Activated CD8-positive, alpha-beta memory T cell treated with anti-CD3 and anti-CD28 coated beads, Interleukin-2, amount 10 ng/mL, durations not matched to agents 7 days and 5 days (primary cell): ENCODE measurements around the gene FTSJ3. TPM values are rescaled to one million over a fixed set of nuclear protein-coding genes. Genes with fewer than 3 reads are reported as not detected.
A peak's percentile ranks its signal among the peaks of the same experiment; 100 is the strongest.

Experiments
- ATAC-seq: fragments of 150-1000 bp; cut with Tn5 transposase; one replicate; pipeline ENCODE4 v1.10.0; 2021; ENCODE audit warnings: moderate library complexity
- CTCF ChIA-PET: fragments of 350-600 bp; sonication (Branson Sonifier 250); formaldehyde crosslinking; loops from one replicate; lab custom pipeline; 2021; ENCODE audit warnings: antibody characterized with exemption; lab: Charles Lee
- DNase-seq: peaks from one replicate; pipeline ENCODE4 v3.0.0-alpha.2; 2020
- H3K27ac Mint-ChIP-seq: one replicate; pipeline ENCODE4 v1.8.0; 2021; ENCODE audit warnings: mild to moderate bottlenecking, mixed read lengths
- H3K27me3 Mint-ChIP-seq: one replicate; pipeline ENCODE4 v1.8.0; 2021; ENCODE audit warnings: mixed read lengths
- H3K36me3 Mint-ChIP-seq: one replicate; pipeline ENCODE4 v1.8.0; 2021; ENCODE audit warnings: mild to moderate bottlenecking, mixed read lengths
- H3K4me1 Mint-ChIP-seq: one replicate; pipeline ENCODE4 v1.8.0; 2021; ENCODE audit warnings: mixed read lengths
- H3K4me3 Mint-ChIP-seq: one replicate; pipeline ENCODE4 v1.8.0; 2021; ENCODE audit warnings: mild to moderate bottlenecking, moderate library complexity, mixed read lengths
- H3K9me3 Mint-ChIP-seq: one replicate; pipeline ENCODE4 v1.8.0; 2022; ENCODE audit warnings: low read depth, mixed read lengths
- total RNA-seq, 2 experiments: library from RNA; stranded (reverse); gene quantifications; one replicate each; pipeline ENCODE4 v1.2.3, GENCODE V29; 2021

The FTSJ3 gene
- total RNA-seq, 2 experiments from 2014 or later, result 58.9 to 71.7 TPM

DNA sequence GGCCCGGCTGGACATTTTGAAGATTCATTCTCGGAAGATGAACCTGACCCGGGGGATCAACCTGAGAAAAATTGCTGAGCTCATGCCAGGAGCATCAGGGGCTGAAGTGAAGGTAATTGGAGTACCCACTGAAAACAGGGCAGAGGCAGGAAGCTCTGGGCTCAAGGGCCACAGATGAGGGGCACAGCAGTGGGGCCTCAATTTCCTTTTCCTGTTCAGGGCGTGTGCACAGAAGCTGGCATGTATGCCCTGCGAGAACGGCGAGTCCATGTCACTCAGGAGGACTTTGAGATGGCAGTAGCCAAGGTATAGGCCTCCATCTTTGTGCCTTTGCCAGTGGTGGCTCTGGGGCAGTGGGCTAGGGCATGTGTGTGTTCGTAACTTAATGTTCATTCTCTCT lies 4.0 kb upstream of the FTSJ3 start:
- Mint-ChIP-seq H3K27me3 (no peaks in the 10 kb centered on the region), H3K9me3 (no peaks in the 10 kb centered on the region), H3K4me1 (peaks cover 56% of the 10 kb centered on the region), H3K36me3 (peaks cover 63% of the 10 kb centered on the region), H3K27ac (peak overlapping the region; percentile 83), H3K4me3 (no peak overlapping the region)
- no peak for ATAC-seq
- CTCF ChIA-PET, result interaction anchor here (0.8 to 4.3 kb wide), 5 partner anchors 9 to 134 kb away, joined by 3 to 28 read pairs (median 3); partner anchors contain the start of gene SMARCD2
- DNase-seq, result no peak

DNA sequence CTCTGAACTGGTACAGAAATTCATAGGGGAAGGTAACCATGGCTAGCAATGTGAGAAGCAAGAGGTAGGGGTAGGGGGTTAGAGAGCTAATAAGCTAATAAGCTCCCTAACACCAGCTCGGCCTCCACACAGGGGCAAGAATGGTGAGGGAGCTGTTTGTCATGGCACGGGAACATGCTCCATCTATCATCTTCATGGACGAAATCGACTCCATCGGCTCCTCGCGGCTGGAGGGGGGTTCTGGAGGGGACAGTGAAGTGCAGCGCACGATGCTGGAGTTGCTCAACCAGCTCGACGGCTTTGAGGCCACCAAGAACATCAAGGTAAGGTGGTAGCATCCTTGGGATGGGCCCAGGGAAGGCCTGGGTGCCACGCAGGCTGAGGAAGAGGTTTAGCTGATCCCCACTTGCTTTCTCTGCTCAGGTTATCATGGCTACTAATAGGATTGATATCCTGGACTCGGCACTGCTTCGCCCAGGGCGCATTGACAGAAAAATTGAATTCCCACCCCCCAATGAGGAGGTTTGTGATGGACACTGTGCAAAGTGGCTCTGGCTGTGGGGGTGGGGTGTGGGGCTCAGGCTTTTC lies 3.5 kb upstream of the FTSJ3 start:
- no peaks in the 10 kb centered on the region for H3K9me3 Mint-ChIP-seq
- H3K27ac Mint-ChIP-seq, result peak overlapping the region; percentile 83
- H3K4me3 Mint-ChIP-seq, result no peak overlapping the region
- peaks cover 60% of the 10 kb centered on the region for H3K36me3 Mint-ChIP-seq
- CTCF ChIA-PET, result interaction anchor here (0.8 to 4.3 kb wide), 5 partner anchors 9 to 133 kb away, joined by 3 to 28 read pairs (median 3); partner anchors contain the start of gene SMARCD2
- DNase-seq (no peak), ATAC-seq (no peak)
- no peaks in the 10 kb centered on the region for H3K27me3 Mint-ChIP-seq
- peaks cover 61% of the 10 kb centered on the region for H3K4me1 Mint-ChIP-seq

DNA sequence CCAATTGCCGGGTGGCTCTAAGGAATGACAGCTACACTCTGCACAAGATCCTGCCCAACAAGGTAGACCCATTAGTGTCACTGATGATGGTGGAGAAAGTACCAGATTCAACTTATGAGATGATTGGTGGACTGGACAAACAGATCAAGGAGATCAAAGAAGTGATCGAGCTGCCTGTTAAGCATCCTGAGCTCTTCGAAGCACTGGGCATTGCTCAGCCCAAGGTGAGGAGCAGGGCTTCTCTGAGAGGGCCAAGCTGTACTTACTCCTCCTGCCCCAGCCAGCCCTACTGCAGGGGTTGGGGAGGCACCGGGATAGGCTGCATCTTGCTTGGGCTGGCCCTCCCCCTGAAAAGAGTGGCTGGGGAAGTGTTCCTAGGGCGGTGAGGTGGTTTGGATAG lies 2.8 kb upstream of the FTSJ3 start:
- Mint-ChIP-seq H3K27ac (no peak overlapping the region), H3K9me3 (no peaks in the 10 kb centered on the region), H3K27me3 (no peaks in the 10 kb centered on the region), H3K36me3 (peaks cover 62% of the 10 kb centered on the region), H3K4me3 (no peak overlapping the region), H3K4me1 (peaks cover 64% of the 10 kb centered on the region)
- DNase-seq, result no peak
- ATAC-seq, result no peak
- CTCF ChIA-PET, result interaction anchor here (0.8 to 4.3 kb wide), 3 partner anchors 10 to 132 kb away, joined by 3 to 28 read pairs (median 7); partner anchors contain the start of gene SMARCD2

DNA sequence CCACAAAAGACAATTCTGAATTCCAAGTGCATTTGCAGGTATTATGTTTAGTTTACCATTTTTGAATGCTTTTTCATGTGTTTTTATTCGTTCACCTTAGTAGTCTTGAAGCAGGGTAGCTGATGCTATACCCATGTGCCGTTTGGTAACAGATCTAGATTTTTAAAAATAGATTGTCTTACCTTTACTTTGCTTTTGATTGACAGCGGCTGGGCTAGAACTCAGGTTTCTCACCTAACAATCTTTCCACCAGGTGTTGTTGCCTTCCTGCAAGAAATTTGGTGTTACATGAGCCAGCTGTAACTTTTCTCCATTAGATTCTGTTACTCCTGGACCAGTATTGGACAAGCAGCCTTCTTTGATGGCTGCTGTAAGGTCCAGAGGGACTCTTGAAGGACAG lies 1.5 kb upstream of the FTSJ3 start:
- peaks cover 70% of the 10 kb centered on the region for H3K4me1 Mint-ChIP-seq
- ATAC-seq (no peak), DNase-seq (no peak)
- no peak overlapping the region for H3K27ac Mint-ChIP-seq
- H3K27me3 Mint-ChIP-seq, result no peaks in the 10 kb centered on the region
- CTCF ChIA-PET, result interaction anchor here (1.1 to 2.2 kb wide), 5 partner anchors 8 to 131 kb away, joined by 5 to 10 read pairs (median 7); partner anchors contain the start of genes CCDC47 and DDX42
- no peaks in the 10 kb centered on the region for H3K9me3 Mint-ChIP-seq
- H3K36me3 Mint-ChIP-seq, result peaks cover 70% of the 10 kb centered on the region
- H3K4me3 Mint-ChIP-seq, result peak overlapping the region; percentile 99

DNA sequence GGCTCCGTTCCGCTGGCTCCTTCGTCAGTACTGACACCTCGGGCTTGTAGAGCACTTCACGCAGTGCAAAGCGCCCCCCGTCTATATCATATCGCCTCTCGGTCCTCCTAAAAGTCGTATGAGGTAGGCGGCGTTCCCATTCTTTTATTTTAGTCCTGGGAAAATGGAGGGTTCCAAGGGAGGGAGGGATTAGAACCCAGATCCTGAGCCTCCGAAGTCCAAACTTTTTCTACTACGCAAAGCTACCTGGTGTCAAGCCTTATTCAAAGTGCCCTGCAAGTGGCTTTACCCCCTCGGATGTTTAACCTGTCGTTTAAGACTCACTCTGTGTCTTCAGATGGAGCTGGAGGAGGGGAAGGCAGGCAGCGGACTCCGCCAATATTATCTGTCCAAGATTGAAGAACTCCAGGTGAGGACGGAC lies 348 bp upstream of the FTSJ3 start:
- DNase-seq (no peak), ATAC-seq (no peak)
- CTCF ChIA-PET, result interaction anchor here (0.8 to 2.1 kb wide), 11 partner anchors 9 to 402 kb away, joined by 3 to 10 read pairs (median 5); partner anchors contain the start of genes CCDC47 and DDX42
- peaks cover 70% of the 10 kb centered on the region for H3K36me3 Mint-ChIP-seq
- H3K27ac Mint-ChIP-seq, result peak overlapping the region; percentile 97
- no peaks in the 10 kb centered on the region for H3K27me3 Mint-ChIP-seq
- H3K9me3 Mint-ChIP-seq, result no peaks in the 10 kb centered on the region
- peaks cover 79% of the 10 kb centered on the region for H3K4me1 Mint-ChIP-seq
- peak overlapping the region; percentile 99 for H3K4me3 Mint-ChIP-seq

DNA sequence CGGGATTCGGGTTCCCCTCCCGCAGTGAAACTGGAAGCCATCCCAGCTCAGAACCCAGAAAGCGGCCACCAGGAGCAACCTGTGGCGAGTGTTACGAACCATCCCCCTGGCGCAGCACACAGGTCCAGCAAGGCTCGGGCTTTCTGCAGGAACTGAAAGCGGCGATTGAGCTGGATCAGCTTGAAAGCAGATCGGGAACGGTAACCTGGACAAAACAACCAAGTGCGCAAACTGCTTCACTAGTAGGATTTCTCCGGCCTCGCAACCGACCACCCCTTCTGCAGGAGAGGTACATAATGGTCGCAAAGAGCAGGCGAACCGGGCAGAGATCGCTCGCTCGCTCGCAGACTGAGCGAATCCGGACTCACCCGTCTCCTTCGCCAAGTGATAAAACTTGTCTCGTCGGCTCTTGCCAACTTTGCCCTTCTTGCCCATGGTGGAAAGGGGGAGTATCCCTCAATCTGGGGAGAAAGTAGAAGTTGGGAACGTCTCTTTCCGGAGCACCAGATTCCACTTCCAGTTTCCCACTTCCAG lies 928 bp downstream of the FTSJ3 start:
- Mint-ChIP-seq H3K36me3 (peaks cover 71% of the 10 kb centered on the region), H3K9me3 (no peaks in the 10 kb centered on the region), H3K4me3 (peak overlapping the region; percentile 99), H3K4me1 (peaks cover 77% of the 10 kb centered on the region), H3K27ac (peak overlapping the region; percentile 97), H3K27me3 (no peaks in the 10 kb centered on the region)
- peak; percentile 5 for ATAC-seq
- no peak for DNase-seq
- CTCF ChIA-PET, result interaction anchor here (0.8 to 2.1 kb wide), 6 partner anchors 9 to 52 kb away, joined by 3 to 10 read pairs (median 5); partner anchors contain the start of genes CCDC47 and DDX42

DNA sequence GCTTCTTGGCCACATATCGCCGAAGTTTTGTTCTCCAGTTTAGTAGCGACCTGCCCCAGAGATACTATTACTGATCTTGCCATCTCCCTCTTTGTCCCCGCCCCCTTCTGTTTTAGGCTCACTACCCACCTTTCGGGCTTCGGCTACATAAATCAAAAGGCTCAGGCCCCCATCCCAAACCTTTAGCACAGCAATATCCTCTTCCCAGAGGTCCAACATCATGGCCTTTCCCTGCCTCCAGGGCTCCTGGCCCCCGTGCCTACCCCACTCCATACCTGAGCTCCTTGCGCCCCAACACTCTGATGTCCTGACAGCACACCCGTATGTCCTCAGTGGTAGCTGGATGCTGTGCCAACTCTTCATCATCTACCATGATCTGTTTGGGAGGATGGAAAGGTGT lies 3.1 kb downstream of the FTSJ3 start:
- ATAC-seq, result no peak
- Mint-ChIP-seq H3K9me3 (no peaks in the 10 kb centered on the region), H3K27me3 (no peaks in the 10 kb centered on the region), H3K4me1 (peaks cover 57% of the 10 kb centered on the region), H3K4me3 (no peak overlapping the region), H3K36me3 (peaks cover 68% of the 10 kb centered on the region), H3K27ac (peak overlapping the region; percentile 3)
- CTCF ChIA-PET, result interaction anchor here (0.9 to 2.0 kb wide), 4 partner anchors 11 to 213 kb away, joined by 3 to 7 read pairs (median 4); no protein-coding TSS in a partner anchor
- no peak for DNase-seq

DNA sequence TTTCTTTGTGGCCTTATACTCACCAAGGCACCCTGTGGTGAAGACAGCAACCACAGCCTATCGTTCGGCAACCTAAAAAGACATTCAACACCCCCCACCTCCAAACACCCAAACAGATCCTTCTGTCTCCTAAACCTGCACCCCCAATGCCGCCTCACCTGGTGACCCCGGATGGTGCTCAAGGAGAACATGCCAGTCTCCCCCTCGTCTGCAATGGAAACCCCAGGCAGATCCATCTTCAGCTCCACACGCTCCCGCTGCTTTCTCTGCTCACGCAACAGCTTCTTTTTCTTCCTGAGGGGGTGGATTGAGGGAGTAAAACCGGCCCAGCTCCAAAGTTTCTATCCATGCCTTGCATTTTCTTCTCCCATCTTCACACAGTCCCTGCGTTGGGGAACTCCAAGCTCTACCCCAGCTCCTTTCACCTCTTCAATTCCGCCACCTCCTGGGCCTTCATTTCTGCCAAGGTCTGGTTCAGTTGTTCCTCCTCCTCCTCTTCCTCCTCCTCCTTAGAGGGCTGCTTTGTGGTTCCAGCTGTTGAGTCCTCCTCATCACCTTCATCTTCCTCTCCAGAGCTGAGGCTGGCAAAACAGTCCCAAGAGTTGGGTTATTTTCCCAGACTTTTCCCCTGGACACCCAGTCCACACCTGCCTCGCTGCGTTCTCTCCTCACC lies 3.7 kb downstream of the FTSJ3 start:
- no peak for DNase-seq
- H3K4me1 Mint-ChIP-seq, result peaks cover 54% of the 10 kb centered on the region

DNA sequence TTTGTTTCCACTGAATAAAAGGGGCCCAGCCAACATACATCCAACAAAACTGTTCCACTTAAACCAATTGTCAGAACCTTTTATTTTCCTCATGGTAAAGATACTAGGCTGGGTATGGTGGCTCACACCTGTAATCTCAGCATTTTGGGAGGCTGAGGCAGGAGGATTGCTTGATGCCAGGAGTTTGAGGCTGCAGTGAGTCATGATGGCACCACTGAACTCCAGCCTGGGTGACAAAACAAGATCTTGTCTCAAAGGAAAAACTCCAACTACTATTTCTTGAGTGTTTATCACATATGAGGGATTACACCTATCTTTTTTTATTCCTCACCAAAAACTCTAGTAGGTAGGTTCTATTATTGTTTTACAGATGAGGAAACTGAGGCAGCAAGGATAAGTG lies 4.9 kb downstream of the FTSJ3 start:
- no peak for ATAC-seq
- H3K36me3 Mint-ChIP-seq, result peaks cover 75% of the 10 kb centered on the region
- no peaks in the 10 kb centered on the region for H3K27me3 Mint-ChIP-seq
- no peak overlapping the region for H3K4me3 Mint-ChIP-seq
- no peak for DNase-seq
- CTCF ChIA-PET, result interaction anchor here (2.8 kb wide), 1 partner anchor 13 kb away, joined by 6 read pairs; no protein-coding TSS in a partner anchor
- no peaks in the 10 kb centered on the region for H3K9me3 Mint-ChIP-seq
- peaks cover 45% of the 10 kb centered on the region for H3K4me1 Mint-ChIP-seq
- no peak overlapping the region for H3K27ac Mint-ChIP-seq

More for the DNA sequence above, 3.7 kb downstream of the FTSJ3 start:
- Mint-ChIP-seq H3K27me3 (no peaks in the 10 kb centered on the region), H3K9me3 (no peaks in the 10 kb centered on the region), H3K27ac (peak overlapping the region; percentile 25), H3K36me3 (peaks cover 69% of the 10 kb centered on the region), H3K4me3 (no peak overlapping the region)
- CTCF ChIA-PET, result interaction anchor here (1.6 to 2.0 kb wide), 3 partner anchors 11 to 212 kb away, joined by 3 to 7 read pairs (median 6); no protein-coding TSS in a partner anchor
- ATAC-seq, result no peak

DNA sequence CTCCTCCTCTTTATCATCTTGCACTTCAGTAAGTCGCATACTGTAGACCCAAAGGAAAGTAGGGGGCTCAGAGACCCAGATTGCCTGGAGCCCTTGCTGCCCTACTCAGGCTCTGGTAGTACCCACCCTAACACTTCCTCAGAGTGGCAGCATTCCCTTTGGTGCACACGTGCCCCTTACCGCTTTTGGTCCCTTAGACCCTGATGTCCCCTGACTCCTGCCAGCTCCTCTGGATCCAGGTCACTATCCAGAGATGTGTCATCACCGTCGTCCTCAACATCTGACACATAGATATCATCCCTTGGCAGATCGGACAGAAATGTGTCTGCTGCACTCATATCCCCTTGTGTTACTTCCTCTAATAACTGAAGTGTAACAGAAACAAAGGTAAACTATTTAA lies 5.7 kb downstream of the FTSJ3 start:
- CTCF ChIA-PET, result interaction anchor here (2.8 kb wide), 1 partner anchor 13 kb away, joined by 6 read pairs; no protein-coding TSS in a partner anchor
- Mint-ChIP-seq H3K9me3 (no peaks in the 10 kb centered on the region), H3K4me3 (no peak overlapping the region), H3K27me3 (no peaks in the 10 kb centered on the region), H3K27ac (peak overlapping the region; percentile 49), H3K4me1 (peaks cover 43% of the 10 kb centered on the region), H3K36me3 (peaks cover 79% of the 10 kb centered on the region)
- ATAC-seq (no peak), DNase-seq (no peak)

DNA sequence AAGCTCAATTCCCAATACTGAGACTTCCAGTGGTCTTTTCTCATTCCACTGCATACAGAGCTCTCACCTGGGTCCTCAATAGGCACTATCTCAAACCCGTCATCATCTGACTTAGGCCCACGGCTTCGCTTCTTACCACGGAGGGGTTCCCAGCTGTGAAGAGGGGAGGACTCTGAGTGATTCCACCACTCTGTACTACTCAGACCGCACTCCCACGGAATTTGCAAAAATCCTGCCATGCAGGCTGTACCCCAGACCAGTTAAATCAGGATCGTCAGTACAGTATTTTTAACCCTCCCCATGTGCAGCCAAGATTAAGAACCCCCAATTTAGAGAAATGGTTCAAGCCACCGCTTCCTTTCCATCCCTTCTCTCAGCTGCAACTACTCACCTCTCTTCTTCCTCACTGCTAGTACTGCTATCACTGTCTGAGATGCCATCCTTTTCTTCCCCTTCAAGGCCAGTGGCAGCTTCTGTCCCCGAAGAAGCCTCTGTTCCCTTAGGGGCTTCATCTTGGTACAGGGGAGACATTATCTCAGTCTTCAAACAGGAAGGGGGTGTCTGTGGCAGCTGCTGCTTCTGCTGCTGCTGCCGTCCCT lies 6.4 kb downstream of the FTSJ3 start:
- CTCF ChIA-PET, result interaction anchor here (2.8 kb wide), 1 partner anchor 14 kb away, joined by 6 read pairs; no protein-coding TSS in a partner anchor
- Mint-ChIP-seq H3K36me3 (peaks cover 82% of the 10 kb centered on the region), H3K4me1 (peaks cover 36% of the 10 kb centered on the region), H3K9me3 (no peaks in the 10 kb centered on the region), H3K27ac (peak overlapping the region; percentile 39), H3K27me3 (no peaks in the 10 kb centered on the region), H3K4me3 (no peak overlapping the region)
- DNase-seq (no peak), ATAC-seq (no peak)

DNA sequence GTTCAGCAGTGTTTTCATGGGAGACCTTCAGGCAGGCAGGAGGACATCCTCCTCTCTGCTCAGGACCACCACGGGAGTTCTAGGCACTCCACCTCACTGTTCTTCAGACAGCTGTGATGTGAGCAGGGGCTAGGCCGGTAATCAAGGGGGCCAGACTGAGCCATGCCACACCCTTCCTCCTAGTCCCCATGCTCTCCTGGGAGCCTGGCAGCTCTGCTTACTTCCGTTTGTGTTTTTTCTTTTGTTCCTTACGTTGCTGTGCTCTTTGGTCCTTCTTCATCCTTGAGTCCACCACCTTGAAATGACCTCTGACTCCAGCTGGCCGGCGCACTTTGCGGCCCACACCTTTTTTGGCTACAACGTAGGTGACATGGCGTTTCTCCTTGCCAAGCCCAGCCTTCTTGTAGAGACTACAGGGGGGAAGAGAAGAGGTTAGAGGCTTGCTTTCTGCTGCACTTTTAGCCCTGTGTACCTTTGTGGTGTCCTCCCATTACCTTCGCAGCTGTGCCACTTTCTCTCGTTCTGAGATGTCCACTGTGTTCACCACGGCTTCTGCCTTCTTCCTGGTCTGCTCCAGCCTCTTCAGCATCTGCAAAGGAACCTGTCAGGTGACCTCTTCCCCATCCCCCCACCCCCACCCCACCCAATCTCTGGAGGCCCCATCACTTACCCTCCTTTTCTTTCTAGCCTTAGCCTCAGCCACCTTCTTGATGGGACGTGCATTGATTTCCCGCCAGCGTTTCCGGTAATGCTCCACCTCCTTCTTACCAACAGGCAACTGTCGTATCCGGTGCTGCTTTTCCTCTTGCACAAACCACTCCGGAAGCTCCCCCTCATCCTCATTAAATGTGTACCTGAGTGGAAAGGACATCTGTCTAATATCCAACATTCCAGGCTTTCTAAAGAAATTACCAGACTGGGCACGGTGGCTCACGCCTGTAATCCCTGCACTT lies 7.6 kb downstream of the FTSJ3 start:
- Mint-ChIP-seq H3K36me3 (peaks cover 81% of the 10 kb centered on the region), H3K27me3 (no peaks in the 10 kb centered on the region), H3K4me3 (peak overlapping the region; percentile 9), H3K27ac (peak overlapping the region; percentile 63), H3K4me1 (peaks cover 25% of the 10 kb centered on the region), H3K9me3 (no peaks in the 10 kb centered on the region)
- CTCF ChIA-PET, result interaction anchor here (1.5 to 2.8 kb wide), 3 partner anchors 15 to 46 kb away, joined by 3 to 6 read pairs (median 3); partner anchors contain the start of genes CCDC47 and DDX42
- ATAC-seq, result no peak
- DNase-seq, result no peak
